ENCODE results near the gene MAPK8IP1.
"Not testable (repeated sequence)": the region's sequence is repeated elsewhere in the genome, so short reads cannot be mapped to it uniquely, and the experiment has no call there.

The MAPK8IP1 gene

GRCh38 chr11:45885274-45885920 lies at the start of gene MAPK8IP1:
Gene MAPK8IP1, plus strand, starts transcription at chr11:45885651. Its CDS starts 170 bp downstream, at chr11:45885821.
- no peak for DNase-seq

DNA sequence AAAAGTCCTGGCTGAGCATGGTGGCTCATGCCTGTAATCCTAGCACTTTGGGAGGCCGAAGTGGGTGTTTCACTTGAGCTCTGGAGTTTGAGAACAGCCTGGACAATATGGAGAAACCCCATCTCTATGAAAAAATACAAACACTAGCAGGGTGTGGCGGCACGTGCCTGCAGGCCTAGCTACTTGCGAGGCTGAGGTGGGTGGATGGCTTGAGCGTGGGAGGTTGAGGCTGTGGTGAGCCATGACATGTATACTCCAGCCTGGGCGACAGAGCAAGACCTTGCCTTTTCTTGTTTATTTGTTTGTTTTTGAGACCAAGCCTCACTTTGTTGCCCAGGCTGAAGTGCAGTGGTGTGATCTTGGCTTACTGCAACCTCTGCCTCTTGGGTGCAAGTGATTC lies 46.2 kb upstream of the MAPK8IP1 start:
- DNase-seq, result no peak

GRCh38 chr11:45840251-45840650 lies 45.2 kb upstream of the MAPK8IP1 start:
- DNase-seq, result not testable (repeated sequence)

DNA sequence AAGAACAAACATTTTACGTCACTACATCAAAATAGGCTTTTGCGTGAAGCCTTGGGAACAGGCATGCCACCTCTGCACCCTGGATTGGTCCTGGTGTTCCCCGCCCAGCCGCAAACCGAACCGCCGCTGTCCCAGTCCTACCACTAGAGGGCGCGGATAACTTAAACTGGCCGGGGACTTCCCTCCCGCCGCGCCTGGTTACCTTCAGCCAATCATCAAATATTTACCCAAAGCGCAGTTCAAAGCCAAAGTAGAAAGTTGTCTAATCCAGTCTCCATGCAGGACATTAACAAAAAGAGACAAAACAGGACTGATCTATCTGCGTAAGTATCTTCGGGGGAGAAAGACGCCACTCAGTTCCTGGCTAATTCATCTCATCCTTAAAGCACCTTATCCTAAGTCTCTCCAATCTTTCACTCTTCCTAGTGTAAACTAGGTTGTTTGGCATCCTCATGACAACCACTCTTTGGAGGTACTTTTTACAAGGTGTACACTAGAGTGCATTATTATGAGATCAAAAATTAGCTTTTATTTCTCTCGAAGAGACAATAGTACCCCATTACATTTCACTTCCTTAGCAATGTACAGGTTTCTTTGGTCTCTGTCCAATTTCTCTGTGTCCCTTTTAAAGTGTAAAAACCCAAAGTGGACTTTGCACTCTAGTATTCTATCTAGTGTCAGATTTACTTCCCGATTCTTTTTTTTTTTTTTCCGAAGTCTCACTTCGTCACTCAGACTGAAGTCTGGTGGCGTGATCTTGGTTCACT lies 42.1 kb upstream of the MAPK8IP1 start:
- peak; percentile 48 for DNase-seq

GRCh38 chr11:45844822-45845578 lies 40.5 kb upstream of the MAPK8IP1 start:
- DNase-seq, result no peak

- DNase-seq, result no peak
Observed at GRCh38 chr11:45846174-45846675, 39.2 kb upstream of the MAPK8IP1 start.

GRCh38 chr11:45846974-45847910 lies 38.2 kb upstream of the MAPK8IP1 start, which contains the start of gene CRY2:
Gene CRY2, plus strand, starts transcription at chr11:45847475. Its CDS starts 16 bp downstream, at chr11:45847491.
- peak; percentile 90 for DNase-seq

- no peak for DNase-seq
Observed at GRCh38 chr11:45847911-45848316, 37.5 kb upstream of the MAPK8IP1 start.

DNA sequence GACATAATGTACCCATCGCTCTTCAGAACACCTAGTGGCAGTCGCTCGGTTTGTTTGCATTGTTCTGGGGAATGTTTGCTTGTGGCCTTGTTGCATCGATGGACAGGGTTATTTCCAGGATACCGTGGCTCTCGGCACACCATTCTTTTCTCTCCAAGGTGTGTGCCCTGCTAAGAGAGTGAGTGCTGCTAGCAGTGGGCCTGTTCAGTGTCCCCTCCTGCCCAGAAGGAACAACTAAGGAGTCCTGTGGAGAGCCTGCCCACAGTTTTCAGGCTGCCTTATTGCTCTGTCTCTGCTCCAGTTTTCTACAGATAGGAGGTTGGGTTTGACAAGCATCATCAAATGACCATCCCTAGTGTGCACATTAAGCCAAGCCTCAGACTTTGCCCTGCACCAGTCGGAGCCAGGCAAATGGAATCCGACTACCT lies 36.8 kb upstream of the MAPK8IP1 start:
- no peak for DNase-seq

DNA sequence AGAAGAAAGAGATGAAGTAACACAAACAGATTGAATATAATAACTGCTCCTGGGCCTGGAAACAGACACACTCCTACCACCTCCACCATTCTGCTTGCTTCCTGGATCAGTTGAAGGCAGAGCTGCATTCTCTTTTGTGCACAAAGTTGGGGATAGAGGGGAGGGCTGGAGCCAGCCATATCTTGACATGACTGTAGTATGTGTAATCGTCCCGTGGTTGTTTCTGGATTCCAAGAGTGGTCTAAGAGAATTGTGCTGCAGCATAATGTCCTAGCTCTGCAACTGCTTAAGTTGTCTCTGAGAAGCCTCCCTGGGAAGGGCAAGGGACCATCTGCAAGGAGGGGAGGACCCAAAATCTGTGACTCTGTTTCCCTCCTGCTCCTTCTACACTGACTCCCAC lies 35.0 kb upstream of the MAPK8IP1 start:
- DNase-seq, result no peak

DNA sequence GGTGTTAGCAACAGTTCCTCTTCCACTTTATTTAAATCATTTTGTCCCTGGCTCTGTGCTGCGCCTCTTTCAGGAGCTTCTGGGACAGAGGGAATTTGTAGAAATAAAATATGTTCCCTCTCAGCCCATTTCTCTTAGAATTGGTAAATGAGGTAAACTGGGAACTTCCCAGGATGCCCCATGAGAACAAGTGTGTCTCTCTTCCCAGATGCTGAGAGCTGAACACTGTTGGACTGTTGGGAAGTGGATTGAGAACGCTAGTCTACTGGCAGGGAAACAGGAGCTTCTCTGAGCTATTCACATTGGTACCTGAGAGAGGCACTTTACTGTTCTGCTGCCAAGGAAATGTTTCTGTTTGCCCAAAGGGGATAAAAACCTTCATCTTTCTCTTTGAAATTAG lies 34.2 kb upstream of the MAPK8IP1 start:
- DNase-seq, result no peak

DNA sequence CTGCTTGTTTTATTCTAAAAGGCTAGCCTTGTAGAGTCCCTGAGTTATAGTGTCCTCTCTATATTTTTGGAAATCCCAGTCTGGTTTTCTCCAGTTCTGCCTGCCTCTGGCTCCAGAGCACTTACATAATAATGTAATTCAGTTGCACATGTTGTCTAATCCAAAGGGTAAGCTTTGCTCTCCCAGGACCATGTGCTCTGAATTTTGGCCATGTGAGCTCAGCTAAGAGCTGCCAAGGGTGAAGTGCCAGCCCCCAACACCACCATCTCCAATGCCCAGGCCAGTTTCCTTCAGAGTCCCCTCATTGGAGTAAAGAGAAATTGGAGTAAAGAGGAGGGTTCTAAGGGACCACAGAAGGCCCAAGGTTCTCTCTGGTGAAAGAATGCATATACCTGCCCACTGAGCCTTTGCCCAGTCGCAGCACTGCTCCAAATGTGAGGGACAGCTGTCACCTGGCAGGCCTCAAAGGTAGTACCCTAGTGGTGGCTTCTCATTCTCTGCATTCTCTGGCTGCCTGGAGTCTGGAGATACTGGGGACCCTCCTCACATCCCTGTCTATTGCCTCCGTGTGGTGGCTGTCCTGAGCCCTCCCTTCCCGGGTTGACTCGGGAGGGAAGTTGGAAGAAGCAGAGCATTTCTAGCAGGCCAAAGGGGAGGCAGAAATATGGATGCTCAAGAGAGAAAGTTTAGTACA lies 33.3 kb upstream of the MAPK8IP1 start:
- no peak for DNase-seq

DNA sequence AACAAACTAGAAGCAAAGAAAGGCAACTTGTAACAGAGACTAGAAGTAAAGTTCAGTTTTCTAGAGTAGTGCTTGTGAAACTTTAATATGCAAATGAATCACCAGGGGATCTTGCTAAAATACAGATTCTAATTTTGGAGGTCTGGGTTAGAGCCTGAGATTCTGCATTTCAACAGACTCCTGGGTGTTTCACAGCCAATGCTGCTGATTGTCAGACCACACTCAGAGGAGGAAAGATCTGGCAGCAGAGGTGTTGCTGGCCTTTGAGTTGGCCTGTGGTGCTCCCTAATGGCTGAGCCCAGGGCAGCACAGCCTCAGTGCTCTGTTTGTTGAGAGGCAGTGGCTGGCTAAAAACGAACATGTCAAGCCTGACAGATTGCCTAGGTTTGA lies 32.7 kb upstream of the MAPK8IP1 start:
- no peak for DNase-seq

DNA sequence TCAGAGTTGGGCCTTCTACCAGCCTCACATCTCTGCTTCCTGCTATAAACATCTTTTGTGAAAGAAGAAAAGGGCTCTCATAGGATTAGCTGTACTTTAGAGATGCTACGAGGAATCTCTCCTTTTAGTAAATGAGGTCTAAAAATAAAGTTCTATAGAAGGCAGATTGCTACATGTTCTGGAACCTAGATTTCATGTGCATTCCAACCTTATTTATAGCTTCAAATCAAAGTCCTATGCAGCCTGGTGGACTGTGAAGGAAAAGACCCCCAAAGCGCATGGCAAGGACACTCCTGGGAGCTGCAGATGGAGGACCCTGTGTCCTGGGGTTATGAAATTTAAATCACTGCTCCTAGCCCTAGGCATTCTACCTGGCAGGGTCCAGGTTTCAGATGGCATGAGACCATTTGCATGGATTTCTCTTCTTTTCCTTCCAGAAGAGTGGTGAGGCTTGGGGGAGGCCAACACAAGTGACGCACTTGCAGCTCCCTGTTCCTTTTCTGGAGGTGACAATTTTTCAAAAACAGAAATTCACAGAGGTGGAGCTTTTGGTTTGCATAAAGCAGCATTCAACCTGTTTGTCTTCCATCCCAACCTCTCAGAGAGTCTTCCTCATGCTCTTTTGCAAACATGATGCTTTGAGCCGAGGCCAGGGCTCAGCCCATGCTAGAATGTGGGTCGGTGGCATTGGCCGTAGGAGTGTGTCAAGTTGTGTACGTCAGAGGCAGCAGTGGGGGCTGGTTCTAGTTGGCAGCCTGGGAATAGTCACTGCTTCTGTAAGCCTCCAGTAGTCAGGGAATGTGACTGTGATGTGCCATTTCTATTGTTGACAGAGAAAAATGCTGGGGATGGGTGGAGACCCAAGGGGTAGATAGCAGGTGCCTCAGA lies 31.9 kb upstream of the MAPK8IP1 start:
- DNase-seq, result no peak

DNA sequence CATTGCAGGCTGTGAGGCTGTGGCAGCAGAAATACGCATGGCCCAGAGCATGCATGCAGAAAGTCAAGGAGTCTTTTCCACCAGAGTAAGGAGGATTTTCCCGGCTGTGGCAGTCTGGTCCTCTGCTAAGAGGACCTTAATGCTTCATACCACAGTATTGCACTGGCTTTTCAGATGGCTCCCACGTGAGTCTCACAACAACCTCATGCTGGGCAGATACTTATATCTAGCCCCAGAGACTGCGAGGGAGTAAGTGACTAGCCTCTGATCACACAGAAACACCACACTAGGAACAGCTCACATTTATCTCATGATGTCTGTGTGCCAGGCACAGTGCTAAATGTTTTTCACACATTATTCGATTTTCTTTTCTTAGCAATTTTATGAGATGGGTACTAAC lies 30.1 kb upstream of the MAPK8IP1 start:
- no peak for DNase-seq

- DNase-seq, result no peak
Observed at GRCh38 chr11:45856044-45856468, 29.4 kb upstream of the MAPK8IP1 start.

GRCh38 chr11:45857961-45858474 lies 27.4 kb upstream of the MAPK8IP1 start:
- no peak for DNase-seq

- no peak for DNase-seq
Observed at GRCh38 chr11:45858751-45859398, 26.6 kb upstream of the MAPK8IP1 start.

- peak; percentile 24 for DNase-seq
Observed at GRCh38 chr11:45859661-45860140, 25.8 kb upstream of the MAPK8IP1 start.

DNA sequence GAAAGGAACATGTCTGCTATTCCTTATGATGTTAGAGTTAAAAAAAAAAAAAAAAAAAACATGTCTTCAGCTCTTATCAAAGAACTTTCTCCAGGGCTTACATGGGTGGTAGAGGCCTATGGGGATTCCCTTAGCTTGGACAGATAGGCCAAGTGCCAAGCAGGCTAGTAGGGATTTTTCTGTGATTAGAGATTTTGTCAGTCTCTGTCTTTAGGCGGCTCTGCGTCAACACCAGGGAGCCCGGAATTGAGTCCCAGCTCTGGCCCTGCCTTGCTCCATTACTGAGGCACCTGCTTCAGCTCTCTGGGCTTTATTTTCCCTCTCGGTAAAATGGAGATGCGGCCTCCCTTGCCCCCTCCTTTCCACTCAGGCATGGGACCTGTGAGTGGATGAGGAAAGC lies 25.1 kb upstream of the MAPK8IP1 start:
- no peak for DNase-seq

Measured in NCI-H187 treated with DMSO at 0.1 percent for 48 hours (cell line).